ENCODE measurements around the gene SLC38A3. TPM values are rescaled to one million over a fixed set of nuclear protein-coding genes. Genes with fewer than 3 reads are reported as not detected.
A peak's percentile ranks its signal among the peaks of the same experiment; 100 is the strongest.

SLC38A3 gene
- total RNA-seq, 1 donor from 2014 or later, result 2.5 TPM

- DNase-seq (ENCODE audit: low spot score) (no peak), ATAC-seq (no peak)
- intact Hi-C loops (cut with DNase I), result no loop called here
Observed at GRCh38 chr3:50167841-50168209, 37.2 kb upstream of the SLC38A3 start.

GRCh38 chr3:50168388-50168787 lies 36.7 kb upstream of the SLC38A3 start:
- no peak for ATAC-seq
- no peak for DNase-seq (ENCODE audit: low spot score)
- intact Hi-C loops (cut with DNase I), result no loop called here

DNA sequence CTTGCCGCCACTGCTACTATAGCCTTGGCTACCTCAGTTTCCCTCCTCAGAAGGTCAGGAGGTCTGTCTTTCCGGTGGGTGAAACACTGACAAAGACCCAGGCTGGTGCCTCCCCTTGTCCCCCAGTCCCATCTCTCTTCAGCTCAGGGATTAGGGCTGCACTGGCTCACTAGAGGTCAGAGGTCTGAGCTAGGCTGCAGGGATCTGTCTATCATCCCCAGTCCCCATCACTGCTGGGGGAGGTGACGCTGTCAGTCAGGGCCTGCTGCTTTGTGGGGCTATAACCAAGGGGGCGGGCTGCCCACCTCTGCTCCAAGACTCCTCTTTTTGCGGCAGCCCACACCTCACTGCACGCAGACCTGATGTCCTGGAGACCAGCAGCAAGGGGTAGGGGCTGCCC lies 36.3 kb upstream of the SLC38A3 start:
- intact Hi-C loops (cut with DNase I), result no loop called here
- DNase-seq (ENCODE audit: low spot score) (no peak), ATAC-seq (no peak)

- ATAC-seq (no peak), DNase-seq (ENCODE audit: low spot score) (no peak)
- intact Hi-C loops (cut with DNase I), result no loop called here
Observed at GRCh38 chr3:50169232-50169832, 35.7 kb upstream of the SLC38A3 start.

DNA sequence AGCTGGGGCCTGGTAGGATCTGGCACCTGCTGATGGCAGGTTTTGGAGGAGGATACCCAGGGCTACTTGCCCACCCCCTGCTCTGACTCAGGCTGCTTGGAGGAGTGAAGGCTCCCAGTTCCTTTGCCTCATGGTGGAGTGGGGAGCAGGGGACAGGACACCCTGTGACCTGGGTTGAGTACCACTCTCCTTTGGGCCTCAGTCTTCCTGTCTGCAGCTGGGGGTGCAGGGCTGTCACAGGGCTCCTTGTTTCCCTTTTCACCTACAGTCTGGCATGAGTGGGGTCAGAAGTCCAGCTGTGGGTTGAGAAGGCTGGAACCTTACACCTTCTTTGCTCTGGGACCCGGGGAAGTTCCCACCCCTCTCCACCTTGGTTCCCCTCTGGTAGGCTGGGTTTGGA lies 35.2 kb upstream of the SLC38A3 start:
- intact Hi-C loops (cut with DNase I), result no loop called here

DNA sequence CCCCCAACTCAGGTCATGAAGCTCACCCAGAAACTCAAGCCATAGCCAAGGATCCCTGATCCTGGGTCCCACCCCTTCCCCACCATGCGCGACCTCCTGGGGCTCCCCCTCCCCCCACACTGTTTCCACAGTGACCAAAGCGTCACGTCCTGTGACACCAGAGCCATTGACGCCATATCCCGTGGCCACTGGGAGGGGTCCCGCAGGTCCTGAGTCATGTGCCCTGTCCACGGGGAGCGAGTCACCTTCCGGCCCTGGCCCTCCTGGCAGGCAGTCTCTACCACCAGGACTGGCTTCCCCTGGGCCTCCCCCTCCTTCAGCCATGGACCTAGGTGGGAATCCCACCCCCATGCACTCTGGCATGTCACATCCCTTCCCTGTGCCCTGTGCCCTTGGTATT lies 34.4 kb upstream of the SLC38A3 start:
- ATAC-seq (no peak), DNase-seq (ENCODE audit: low spot score) (no peak)
- intact Hi-C loops (cut with DNase I), result no loop called here

More for the DNA sequence above, 35.2 kb upstream of the SLC38A3 start:
- DNase-seq (ENCODE audit: low spot score), result no peak
- ATAC-seq, result no peak

GRCh38 chr3:50171540-50172301 lies 33.4 kb upstream of the SLC38A3 start:
- ATAC-seq (no peak), DNase-seq (ENCODE audit: low spot score) (no peak)
- intact Hi-C loops (cut with DNase I), result no loop called here

GRCh38 chr3:50172626-50173220 lies 32.3 kb upstream of the SLC38A3 start:
- intact Hi-C loops (cut with DNase I), result no loop called here
- ATAC-seq (no peak), DNase-seq (ENCODE audit: low spot score) (no peak)

- no peak for ATAC-seq
- intact Hi-C loops (cut with DNase I), result no loop called here
Observed at GRCh38 chr3:50173685-50174516, 31.2 kb upstream of the SLC38A3 start.

DNA sequence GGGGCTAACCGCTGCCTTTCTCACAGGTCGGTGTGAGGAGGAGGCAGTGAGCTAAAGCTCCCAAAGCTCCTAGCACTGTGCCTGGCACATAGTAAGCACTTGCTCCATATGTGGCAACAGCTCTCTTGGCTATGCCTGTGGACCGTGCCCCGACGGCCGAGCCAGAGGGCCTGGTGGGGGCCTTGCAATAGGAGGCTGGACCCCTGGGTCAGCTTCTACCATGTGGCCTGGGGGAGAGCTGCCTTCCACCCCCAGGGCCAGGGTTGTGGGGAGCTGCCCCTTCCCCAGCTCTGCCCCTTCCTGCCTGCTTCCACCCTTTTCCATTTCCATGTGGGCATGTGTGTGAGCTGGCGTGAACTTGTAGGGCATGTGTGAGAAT lies 30.6 kb upstream of the SLC38A3 start:
- DNase-seq (ENCODE audit: low spot score) (no peak), ATAC-seq (no peak)
- intact Hi-C loops (cut with DNase I), result no loop called here

More at GRCh38 chr3:50173685-50174516, 31.2 kb upstream of the SLC38A3 start:
- no peak for DNase-seq (ENCODE audit: low spot score)

GRCh38 chr3:50174947-50175524 lies 30.0 kb upstream of the SLC38A3 start:
- peak; percentile 8 for ATAC-seq
- DNase-seq (ENCODE audit: low spot score), result no peak
- intact Hi-C loops (cut with DNase I), result no loop called here

DNA sequence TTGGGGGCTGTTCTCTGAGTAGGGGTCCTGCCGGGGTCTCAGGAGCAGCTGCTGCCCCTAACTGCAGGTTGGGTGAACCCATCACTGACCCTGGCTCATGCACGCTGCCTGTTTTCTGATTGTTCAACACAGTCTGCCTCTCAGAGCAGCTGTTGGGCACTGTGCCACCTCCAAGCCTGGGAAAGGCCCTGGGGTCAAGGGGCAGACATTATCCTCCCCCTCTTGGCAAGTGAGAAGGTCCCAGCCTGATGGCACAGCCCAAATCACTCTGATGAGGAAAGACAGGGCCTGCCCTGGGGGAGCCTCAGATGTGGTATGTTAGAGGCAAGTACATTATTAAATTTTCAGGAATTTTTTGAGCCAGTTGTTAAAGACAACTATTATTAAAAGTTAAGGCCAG lies 27.7 kb upstream of the SLC38A3 start:
- ATAC-seq (peak; percentile 66), DNase-seq (ENCODE audit: low spot score) (no peak)
- intact Hi-C loops (cut with DNase I), result no loop called here

DNA sequence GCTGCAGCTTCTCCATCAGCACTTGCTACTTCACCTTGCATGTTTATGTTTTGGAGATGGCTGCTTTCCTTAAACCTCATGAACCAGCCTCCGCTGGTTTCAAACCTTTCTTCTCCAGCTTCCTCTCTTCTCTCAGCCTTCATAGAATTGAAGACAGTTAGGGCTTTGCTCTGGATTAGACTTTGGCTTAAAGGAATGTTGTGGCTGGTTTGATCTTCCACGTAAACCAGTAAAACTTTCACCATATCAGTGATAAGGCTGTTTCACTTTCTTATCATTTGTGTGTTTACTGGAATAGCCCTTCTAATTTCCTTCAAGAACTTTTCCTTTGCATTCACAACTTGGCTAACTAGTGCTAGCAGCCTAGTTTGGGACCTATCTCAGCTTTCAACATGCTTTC lies 25.4 kb upstream of the SLC38A3 start:
- intact Hi-C loops (cut with DNase I), result no loop called here
- DNase-seq (ENCODE audit: low spot score) (no peak), ATAC-seq (no peak)

DNA sequence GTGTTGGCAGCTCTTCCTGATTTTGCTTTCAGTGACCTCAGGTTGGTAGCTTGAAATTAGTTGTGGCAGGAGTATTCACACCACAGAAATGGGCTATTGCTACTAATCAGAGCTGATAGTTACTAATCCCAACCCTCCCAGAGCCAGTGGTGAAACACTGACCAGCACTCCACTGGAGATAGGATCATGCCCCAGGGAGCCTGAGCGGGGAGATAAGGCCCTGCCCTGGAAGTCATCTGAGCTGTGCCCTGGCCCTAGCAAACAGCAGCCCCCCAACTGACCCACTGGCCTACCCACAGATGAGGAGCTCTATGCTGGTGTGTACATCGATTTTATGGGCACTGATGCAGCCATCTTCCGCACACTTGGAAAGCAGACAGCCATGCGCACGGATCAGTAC lies 23.1 kb upstream of the SLC38A3 start:
- intact Hi-C loops (cut with DNase I), result no loop called here
- no peak for DNase-seq (ENCODE audit: low spot score)
- no peak for ATAC-seq

DNA sequence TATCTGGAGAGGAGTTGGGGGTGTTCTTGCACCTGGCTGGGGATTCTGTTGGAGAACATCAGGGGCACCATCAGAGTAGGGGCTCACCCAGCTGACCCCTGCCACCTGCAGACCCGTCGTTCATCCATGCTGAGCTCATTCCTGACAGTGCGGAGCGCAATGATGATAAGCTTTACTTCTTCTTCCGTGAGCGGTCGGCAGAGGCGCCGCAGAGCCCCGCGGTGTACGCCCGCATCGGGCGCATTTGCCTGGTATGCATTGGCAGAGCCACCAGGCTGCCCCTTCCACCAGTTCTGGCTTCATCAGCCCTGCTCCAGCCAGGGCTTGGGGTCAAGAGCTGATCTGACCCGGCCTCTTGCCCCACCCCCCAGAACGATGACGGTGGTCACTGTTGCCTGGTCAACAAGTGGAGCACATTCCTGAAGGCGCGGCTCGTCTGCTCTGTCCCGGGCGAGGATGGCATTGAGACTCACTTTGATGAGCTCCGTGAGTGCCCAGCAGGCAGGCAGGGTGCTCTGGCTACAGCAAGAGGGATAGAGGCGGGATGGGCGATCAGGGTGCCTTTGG lies 22.5 kb upstream of the SLC38A3 start:
- intact Hi-C loops (cut with DNase I), result no loop called here
- ATAC-seq (no peak), DNase-seq (ENCODE audit: low spot score) (no peak)

GRCh38 chr3:50183755-50184154 lies 21.3 kb upstream of the SLC38A3 start:
- DNase-seq (ENCODE audit: low spot score) (no peak), ATAC-seq (no peak)
- intact Hi-C loops (cut with DNase I), result no loop called here

DNA sequence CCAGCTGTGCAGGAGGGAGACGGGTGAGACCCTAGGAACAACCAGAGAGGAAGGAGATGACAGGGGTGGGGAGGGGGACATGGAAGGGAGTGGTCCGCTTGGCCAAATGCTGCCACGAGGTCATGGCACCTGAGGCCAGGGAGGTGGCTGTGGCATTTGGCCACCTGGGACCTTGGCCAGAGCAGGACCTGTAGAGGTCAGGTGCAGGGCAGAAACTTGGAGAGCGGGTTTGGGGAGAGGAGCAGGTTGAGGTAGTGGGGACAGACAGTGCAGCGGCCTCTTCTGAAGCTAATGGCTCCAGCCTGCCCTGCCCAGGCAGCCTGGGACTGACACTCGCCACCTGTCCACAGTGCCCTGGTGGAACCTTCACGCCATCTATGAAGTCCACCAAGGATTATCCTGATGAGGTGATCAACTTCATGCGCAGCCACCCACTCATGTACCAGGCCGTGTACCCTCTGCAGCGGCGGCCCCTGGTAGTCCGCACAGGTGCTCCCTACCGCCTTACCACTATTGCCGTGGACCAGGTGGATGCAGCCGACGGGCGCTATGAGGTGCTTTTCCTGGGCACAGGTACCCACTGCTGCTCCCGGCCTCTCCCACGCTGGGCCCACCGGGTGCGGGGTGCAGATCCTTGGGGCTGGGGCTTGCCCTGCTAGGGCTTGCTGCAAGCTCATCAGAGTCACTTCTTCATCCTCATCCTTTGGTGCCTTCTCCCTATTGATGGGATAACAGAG lies 20.7 kb upstream of the SLC38A3 start:
- intact Hi-C loops (cut with DNase I), result no loop called here
- no peak for DNase-seq (ENCODE audit: low spot score)
- ATAC-seq, result no peak

DNA sequence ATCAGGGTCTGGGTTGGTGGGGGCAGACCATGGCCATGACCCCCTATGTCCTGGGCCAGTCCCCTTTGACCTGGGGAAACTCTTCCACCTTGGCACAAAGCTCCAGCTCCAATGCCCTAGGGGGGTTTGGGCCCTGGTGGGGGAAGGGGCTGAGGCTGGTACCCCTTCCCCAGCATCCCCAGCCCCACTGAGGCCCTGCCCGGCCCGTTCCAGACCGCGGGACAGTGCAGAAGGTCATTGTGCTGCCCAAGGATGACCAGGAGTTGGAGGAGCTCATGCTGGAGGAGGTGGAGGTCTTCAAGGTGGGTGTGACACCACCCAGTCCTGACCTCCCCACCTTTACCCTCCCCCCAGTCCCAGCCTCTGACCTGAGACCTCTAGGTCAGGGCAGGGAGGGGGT lies 19.8 kb upstream of the SLC38A3 start:
- ATAC-seq, result no peak
- no peak for DNase-seq (ENCODE audit: low spot score)
- intact Hi-C loops (cut with DNase I), result no loop called here

Measured in sciatic nerve (tissue), 2 donors.